HCEC 1CT (cell line): ENCODE results near the gene FBRSL1.

ENCODE experiments used
- DNase-seq: peaks from one replicate; pipeline ENCODE4 v3.0.0-alpha.2; 2017

Gene FBRSL1

GRCh38 chr12:132485619-132486018, 4.3 kb upstream of the FBRSL1 start:
- no peak for DNase-seq

- no peak for DNase-seq
These were observed 3.8 kb upstream of the FBRSL1 start for GRCh38 chr12:132486168-132486567.

- DNase-seq = no peak
These were observed 3.4 kb upstream of the FBRSL1 start for GRCh38 chr12:132486576-132486975.

- DNase-seq = no peak
These were observed 2.6 kb upstream of the FBRSL1 start for GRCh38 chr12:132487311-132487741.

- no peak for DNase-seq
These were observed 1.5 kb upstream of the FBRSL1 start for GRCh38 chr12:132488127-132489077.

- DNase-seq = no peak
These were observed 811 bp upstream of the FBRSL1 start for GRCh38 chr12:132489078-132489601.

GRCh38 chr12:132490422-132491137, 629 bp downstream of the FBRSL1 start:
- no peak for DNase-seq

- no peak for DNase-seq
These were observed 1.2 kb downstream of the FBRSL1 start for GRCh38 chr12:132491138-132491663.

GRCh38 chr12:132491761-132492378, 1.9 kb downstream of the FBRSL1 start:
- no peak for DNase-seq

GRCh38 chr12:132492522-132492921, 2.6 kb downstream of the FBRSL1 start:
- DNase-seq = no peak

- no peak for DNase-seq
These were observed 3.0 kb downstream of the FBRSL1 start for GRCh38 chr12:132492951-132493350.

- DNase-seq = no peak
These were observed 3.7 kb downstream of the FBRSL1 start for GRCh38 chr12:132493482-132494178.

- no peak for DNase-seq
These were observed 4.6 kb downstream of the FBRSL1 start for GRCh38 chr12:132494294-132495164.

- DNase-seq = no peak
These were observed 5.2 kb downstream of the FBRSL1 start for GRCh38 chr12:132495165-132495544.

- no peak for DNase-seq
These were observed 5.8 kb downstream of the FBRSL1 start for GRCh38 chr12:132495629-132496357.

- no peak for DNase-seq
These were observed 6.4 kb downstream of the FBRSL1 start for GRCh38 chr12:132496358-132496669.

GRCh38 chr12:132496710-132497109, 6.8 kb downstream of the FBRSL1 start:
- DNase-seq = no peak

- DNase-seq = no peak
These were observed 7.8 kb downstream of the FBRSL1 start for GRCh38 chr12:132497514-132498405.

- DNase-seq = no peak
These were observed 9.0 kb downstream of the FBRSL1 start for GRCh38 chr12:132498931-132499330.
